Embryonic facial prominence (tissue), 1 donor: Measurements from ENCODE around the gene EFCAB8.
"Not testable (repeated sequence)": the region's sequence is repeated elsewhere in the genome, so short reads cannot be mapped to it uniquely, and the experiment has no call there.

Experiments used
- DNase-seq: peaks from one replicate; pipeline ENCODE4 v3.0.0-alpha.2; 2016; ENCODE audit errors: extremely low spot score

Gene EFCAB8

GRCh38 chr20:32909896-32910571, 51.3 kb downstream of the EFCAB8 start:
- DNase-seq: no peak

GRCh38 chr20:32911355-32911754, 52.6 kb downstream of the EFCAB8 start:
- no peak for DNase-seq

GRCh38 chr20:32912688-32913087, 54.0 kb downstream of the EFCAB8 start:
- DNase-seq: no peak

- no peak for DNase-seq
These were observed 55.3 kb downstream of the EFCAB8 start for GRCh38 chr20:32914031-32914430.

- DNase-seq: no peak
These were observed 58.6 kb downstream of the EFCAB8 start for GRCh38 chr20:32917191-32917950.

GRCh38 chr20:32918296-32918695, 59.6 kb downstream of the EFCAB8 start:
- DNase-seq: no peak

GRCh38 chr20:32918751-32919150, 60.0 kb downstream of the EFCAB8 start:
- no peak for DNase-seq

GRCh38 chr20:32920066-32920465, 61.3 kb downstream of the EFCAB8 start:
- DNase-seq: no peak

GRCh38 chr20:32920530-32921298, 62.0 kb downstream of the EFCAB8 start:
- no peak for DNase-seq

GRCh38 chr20:32922466-32922865, 63.7 kb downstream of the EFCAB8 start:
- no peak for DNase-seq

- no peak for DNase-seq
These were observed 66.1 kb downstream of the EFCAB8 start for GRCh38 chr20:32924781-32925180.

- DNase-seq: no peak
These were observed 66.9 kb downstream of the EFCAB8 start for GRCh38 chr20:32925481-32926196.

- no peak for DNase-seq
These were observed 70.4 kb downstream of the EFCAB8 start for GRCh38 chr20:32929162-32929561.

- DNase-seq: no peak
These were observed 71.5 kb downstream of the EFCAB8 start for GRCh38 chr20:32930181-32930580.

GRCh38 chr20:32930701-32931100, 72.0 kb downstream of the EFCAB8 start:
- no peak for DNase-seq

- no peak for DNase-seq
These were observed 75.9 kb downstream of the EFCAB8 start for GRCh38 chr20:32934580-32934979.

- DNase-seq: no peak
These were observed 82.6 kb downstream of the EFCAB8 start for GRCh38 chr20:32941155-32941885.

- DNase-seq: no peak
These were observed 84.8 kb downstream of the EFCAB8 start for GRCh38 chr20:32943490-32944052.

GRCh38 chr20:32945710-32946221, 87.0 kb downstream of the EFCAB8 start:
- DNase-seq: no peak

- no peak for DNase-seq
These were observed 87.9 kb downstream of the EFCAB8 start for GRCh38 chr20:32946629-32947028.

- not testable (repeated sequence) for DNase-seq
These were observed 91.8 kb downstream of the EFCAB8 start for GRCh38 chr20:32950539-32950938.
